HFFc6 (cell line): ENCODE results near the gene CTNNA1. TPM values are rescaled to one million over a fixed set of nuclear protein-coding genes. Genes with fewer than 3 reads are reported as not detected.
"Not testable (repeated sequence)": the region's sequence is repeated elsewhere in the genome, so short reads cannot be mapped to it uniquely, and the experiment has no call there.

Experiments
- DNase-seq: peaks from one replicate; pipeline ENCODE4 v3.0.0-alpha.2; 2018
- H3K27ac Mint-ChIP-seq: 2 replicates; pipeline ENCODE4 v1.8.0; 2020; ENCODE audit warnings: mild to moderate bottlenecking, mixed read lengths
- H3K27me3 Mint-ChIP-seq: 2 replicates; pipeline ENCODE4 v1.8.0; 2021; ENCODE audit warnings: mild to moderate bottlenecking, moderate library complexity, mixed read lengths; ENCODE audit not compliant: insufficient read depth
- H3K36me3 Mint-ChIP-seq: 2 replicates; pipeline ENCODE4 v1.8.0; 2021; ENCODE audit warnings: low read depth, mixed read lengths
- H3K4me1 Mint-ChIP-seq: 2 replicates; pipeline ENCODE4 v1.8.0; 2020; ENCODE audit warnings: low read depth, mixed read lengths
- H3K4me3 Mint-ChIP-seq: 2 replicates; pipeline ENCODE4 v1.8.0; 2020; ENCODE audit warnings: mild to moderate bottlenecking, moderate library complexity, mixed read lengths
- H3K9me3 Mint-ChIP-seq: 2 replicates; pipeline ENCODE4 v1.8.0; 2020; ENCODE audit warnings: mild to moderate bottlenecking, mixed read lengths
- CTCF ChIP-seq: fragments of 200-600 bp; sonication (generic); IDR thresholded peaks from 2 replicates; pipeline ENCODE4 v1.5.0; 2021; ENCODE audit warnings: antibody characterized with exemption, mild to moderate bottlenecking
- total RNA-seq, 6 experiments: library from RNA; stranded (reverse); fragmentation: NEBNext Ultra II Directional; extraction: Animal tissue kit (Norgen Biotek cat#: 25700); gene quantifications; 2 replicates in 1 of 6; 3 replicates in 5 of 6; pipeline ENCODE4 v1.2.3, GENCODE V29; 2021

Gene CTNNA1
- total RNA-seq, 6 experiments from 2014 or later: 282 to 342 (median 292) TPM

DNA sequence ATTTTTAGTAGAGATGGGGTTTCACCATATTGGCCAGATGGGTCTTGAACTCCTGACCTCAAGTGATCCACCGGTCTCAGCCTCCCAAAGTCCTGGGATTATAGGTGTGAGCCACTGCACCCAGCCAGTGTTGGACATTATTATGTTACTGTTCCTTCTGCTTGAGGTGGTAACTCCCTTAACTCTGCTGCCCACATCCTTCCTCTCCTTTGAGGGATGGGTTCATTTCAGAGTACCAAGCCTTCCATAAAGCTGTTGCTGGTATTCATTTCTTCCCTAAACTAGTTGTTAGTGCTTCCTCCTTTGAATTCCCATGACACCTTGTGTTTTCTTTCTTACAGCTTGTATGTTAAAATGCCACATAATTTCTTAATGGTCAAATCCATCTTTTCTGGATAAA, 54.0 kb downstream of the CTNNA1 start:
- Mint-ChIP-seq H3K4me1 (peaks cover 42% of the 10 kb centered on the region), H3K36me3 (peaks cover 17% of the 10 kb centered on the region; the same call in 1 of the 2 replicates), H3K27me3 (no peaks in the 10 kb centered on the region), H3K9me3 (no peaks in the 10 kb centered on the region), H3K4me3 (no peak overlapping the region), H3K27ac (no peak overlapping the region)
- TF ChIP-seq CTCF: no peak
- no peak for DNase-seq

GRCh38 chr5:138809391-138809790, 56.2 kb downstream of the CTNNA1 start:
- no peaks in the 10 kb centered on the region for H3K27me3 Mint-ChIP-seq
- peak overlapping the region; percentile 50; the same call in 1 of the 2 replicates for H3K27ac Mint-ChIP-seq
- H3K4me3 Mint-ChIP-seq: no peak overlapping the region
- H3K4me1 Mint-ChIP-seq: peaks cover 34% of the 10 kb centered on the region
- no peak for TF ChIP-seq CTCF
- H3K36me3 Mint-ChIP-seq: peaks cover 27% of the 10 kb centered on the region; the same call in 1 of the 2 replicates
- H3K9me3 Mint-ChIP-seq: no peaks in the 10 kb centered on the region
- DNase-seq: peak; percentile 28

GRCh38 chr5:138810861-138811260, 57.6 kb downstream of the CTNNA1 start:
- H3K9me3 Mint-ChIP-seq, H3K4me3 Mint-ChIP-seq, DNase-seq, H3K27ac Mint-ChIP-seq, H3K27me3 Mint-ChIP-seq: not testable (repeated sequence)
- Mint-ChIP-seq H3K4me1 (peaks cover 31% of the 10 kb centered on the region), H3K36me3 (peaks cover 29% of the 10 kb centered on the region)

- Mint-ChIP-seq H3K4me1 (peaks cover 33% of the 10 kb centered on the region), H3K36me3 (peaks cover 47% of the 10 kb centered on the region), H3K9me3 (no peaks in the 10 kb centered on the region), H3K27ac (peak overlapping the region; percentile 70; the same call in 1 of the 2 replicates), H3K4me3 (no peak overlapping the region), H3K27me3 (peaks cover 1% of the 10 kb centered on the region)
- no peak for DNase-seq
- no peak for TF ChIP-seq CTCF
Observed at GRCh38 chr5:138815529-138815928, 62.3 kb downstream of the CTNNA1 start.

GRCh38 chr5:138817241-138817640, 64.0 kb downstream of the CTNNA1 start:
- Mint-ChIP-seq H3K27me3 (peaks cover 1% of the 10 kb centered on the region), H3K27ac (no peak overlapping the region; the same call in 1 of the 2 replicates)

DNA sequence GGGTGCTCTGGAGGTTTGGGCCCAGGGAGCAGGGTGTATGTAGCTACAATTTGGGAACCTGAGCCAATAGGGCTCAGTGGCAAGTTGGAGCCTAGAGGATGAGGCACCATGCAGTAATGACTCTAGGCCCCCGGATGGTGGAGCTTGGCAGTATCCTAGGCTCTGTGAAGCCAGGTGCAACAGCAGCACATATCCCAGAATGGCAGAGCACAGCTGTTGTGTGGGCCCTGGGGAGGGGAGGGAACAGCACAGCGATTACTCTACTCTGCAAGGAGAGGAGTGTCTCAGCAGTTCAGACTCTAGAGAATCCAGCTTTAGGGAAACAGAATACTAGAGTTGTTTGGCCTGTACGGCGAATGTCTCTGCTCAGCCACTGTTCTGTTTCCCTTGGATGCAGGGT, 65.9 kb downstream of the CTNNA1 start:
- H3K36me3 Mint-ChIP-seq: peaks cover 46% of the 10 kb centered on the region
- H3K4me1 Mint-ChIP-seq: peaks cover 50% of the 10 kb centered on the region
- DNase-seq: no peak
- no peak overlapping the region for H3K4me3 Mint-ChIP-seq
- no peak overlapping the region for H3K27ac Mint-ChIP-seq
- peaks cover 1% of the 10 kb centered on the region for H3K27me3 Mint-ChIP-seq
- TF ChIP-seq CTCF: no peak
- no peaks in the 10 kb centered on the region for H3K9me3 Mint-ChIP-seq

More at GRCh38 chr5:138817241-138817640, 64.0 kb downstream of the CTNNA1 start:
- no peak overlapping the region for H3K4me3 Mint-ChIP-seq
- H3K9me3 Mint-ChIP-seq: no peaks in the 10 kb centered on the region
- DNase-seq: no peak
- peaks cover 56% of the 10 kb centered on the region for H3K36me3 Mint-ChIP-seq
- TF ChIP-seq CTCF: no peak
- H3K4me1 Mint-ChIP-seq: peaks cover 42% of the 10 kb centered on the region
